H1 (cell line): ENCODE results near the gene ITGAE. TPM values are rescaled to one million over a fixed set of nuclear protein-coding genes. Genes with fewer than 3 reads are reported as not detected.

ENCODE experiments used
- CTCF ChIA-PET: fragments of 300-600 bp; sonication (Branson Sonifier 250); formaldehyde crosslinking; loops from one replicate; lab custom pipeline; 2021; ENCODE audit not compliant: partially characterized antibody; lab: Charles Lee
- POLR2A ChIA-PET: fragments of 300-600 bp; sonication (Branson Sonifier 250); formaldehyde crosslinking; loops from one replicate; lab custom pipeline; 2021; ENCODE audit warnings: inconsistent platforms; ENCODE audit not compliant: partially characterized antibody; lab: Charles Lee
- DNase-seq, 2 experiments: peaks; one replicate each; pipeline versions ENCODE4 v3.0.0 to v3.0.0-alpha.2; 2010 to 2022; ENCODE audit warnings: low spot score in 2 of 2, low read depth in 1 of 2, mixed read lengths in 1 of 2
- FAIRE-seq: peaks from 2 replicates; lab custom pipeline; 2011; peaks lifted over from hg19 to GRCh38; lab: Jason Lieb, UNC
- H2AFZ ChIP-seq: 2 replicates; pipeline ENCODE4 v1.8.1; 2012; ENCODE audit warnings: low read length, inconsistent platforms
- H2AK5ac ChIP-seq: 2 replicates; pipeline ENCODE4 v1.6.1; 2013; ENCODE audit warnings: low read depth, low read length
- H2BK120ac ChIP-seq: replicated peaks from 2 replicates; pipeline ENCODE3; 2013; ENCODE audit warnings: low read depth, low read length, inconsistent platforms
- H2BK12ac ChIP-seq: 2 replicates; pipeline ENCODE4 v1.6.1; 2013; ENCODE audit warnings: low read depth, low read length
- H2BK15ac ChIP-seq: 2 replicates; pipeline ENCODE4 v1.6.1; 2013; ENCODE audit warnings: low read length
- H2BK20ac ChIP-seq: 2 replicates; pipeline ENCODE4 v1.6.1; 2013; ENCODE audit warnings: low read length
- H2BK5ac ChIP-seq: 2 replicates; pipeline ENCODE4 v1.6.1; 2013; ENCODE audit warnings: low read depth, low read length
- H3K14ac ChIP-seq: 2 replicates; pipeline ENCODE4 v1.6.1; 2013; ENCODE audit warnings: inconsistent platforms; ENCODE audit not compliant: insufficient read length
- H3K18ac ChIP-seq: 2 replicates; pipeline ENCODE4 v1.6.1; 2013; ENCODE audit warnings: low read length; ENCODE audit errors: extremely low read depth
- H3K23ac ChIP-seq: 2 replicates; pipeline ENCODE4 v1.6.1; 2013; ENCODE audit warnings: inconsistent platforms; ENCODE audit not compliant: insufficient read length
- H3K23me2 ChIP-seq: 2 replicates; pipeline ENCODE4 v1.6.1; 2013; ENCODE audit warnings: low read depth, low read length
- H3K27ac ChIP-seq: 2 replicates; pipeline ENCODE4 v1.6.1; 2011; ENCODE audit warnings: low read depth, low read length, inconsistent platforms
- H3K27me3 ChIP-seq, 4 experiments: replicated peaks in 1 of 4; 1 replicate in 1 of 4; 2 replicates in 3 of 4; pipeline versions ENCODE4 v1.6.1 to v1.8.1; 2011 to 2013; ENCODE audit warnings: low read length in 3 of 4, mild to moderate bottlenecking in 3 of 4, inconsistent platforms in 2 of 4, mixed read lengths in 2 of 4, moderate library complexity in 1 of 4; ENCODE audit not compliant: control insufficient read depth in 3 of 4, insufficient read depth in 3 of 4; ENCODE audit errors: extremely low read depth in 1 of 4
- H3K36me3 ChIP-seq, 4 experiments: 2 replicates each; pipeline versions ENCODE4 v1.6.1 to v1.8.1; 2011 to 2013; ENCODE audit warnings: mild to moderate bottlenecking in 4 of 4, low read length in 3 of 4, moderate library complexity in 2 of 4, control low read depth in 1 of 4, inconsistent platforms in 1 of 4; ENCODE audit not compliant: insufficient read depth in 4 of 4, control insufficient read depth in 2 of 4
- H3K4ac ChIP-seq: replicated peaks from 2 replicates; pipeline ENCODE3; 2013; ENCODE audit warnings: low read length, low read depth, mixed read lengths, inconsistent platforms; ENCODE audit not compliant: insufficient read length
- H3K4me1 ChIP-seq, 4 experiments: replicated peaks in 1 of 4; 1 replicate in 1 of 4; 2 replicates in 3 of 4; pipeline versions ENCODE4 v1.6.1 to v1.8.1; 2011 to 2013; ENCODE audit warnings: low read length in 3 of 4, inconsistent platforms in 2 of 4, mixed read lengths in 1 of 4; ENCODE audit not compliant: insufficient read depth in 4 of 4, control insufficient read depth in 3 of 4
- H3K4me2 ChIP-seq, 2 experiments: 2 replicates each; pipeline versions ENCODE4 v1.6.1 to v1.8.1; 2011 to 2013; ENCODE audit warnings: low read depth in 2 of 2, low read length in 2 of 2, control low read depth in 1 of 2, inconsistent platforms in 1 of 2, mild to moderate bottlenecking in 1 of 2; ENCODE audit not compliant: insufficient read depth in 1 of 2
- H3K4me3 ChIP-seq, 4 experiments: fragments of 200-600, 300-600 bp in 1 of 4; sonication (generic), shearing (Covaris generic), sonication (Bioruptor Twin) in 1 of 4; 2 replicates each; pipeline versions ENCODE4 v1.5.1 to v1.8.1; 2011 to 2016; ENCODE audit warnings: low read length in 4 of 4, low read depth in 3 of 4, control low read depth in 2 of 4, inconsistent platforms in 2 of 4, mild to moderate bottlenecking in 2 of 4, mixed read lengths in 1 of 4, moderate library complexity in 1 of 4; ENCODE audit not compliant: insufficient read depth in 2 of 4; ENCODE audit errors: extremely low read depth in 1 of 4
- H3K56ac ChIP-seq: replicated peaks from 2 replicates; pipeline ENCODE3; 2013; ENCODE audit warnings: low read depth, mild to moderate bottlenecking, mixed read lengths, low read length, inconsistent platforms; ENCODE audit not compliant: insufficient read length
- H3K79me1 ChIP-seq: 2 replicates; pipeline ENCODE4 v1.6.1; 2013; ENCODE audit warnings: low read depth, low read length, control low read depth
- H3K79me2 ChIP-seq, 2 experiments: 2 replicates each; pipeline versions ENCODE4 v1.6.1 to v1.8.1; 2012 to 2013; ENCODE audit warnings: low read length in 2 of 2, mild to moderate bottlenecking in 2 of 2, inconsistent platforms in 1 of 2; ENCODE audit not compliant: insufficient read depth in 2 of 2, control insufficient read depth in 1 of 2
- H3K9ac ChIP-seq, 4 experiments: replicated peaks in 1 of 4; 1 replicate in 1 of 4; 2 replicates in 3 of 4; pipeline versions ENCODE4 v1.6.1 to v1.8.1; 2011 to 2013; ENCODE audit warnings: low read depth in 3 of 4, low read length in 3 of 4, control low read depth in 2 of 4, mild to moderate bottlenecking in 2 of 4, moderate library complexity in 2 of 4, inconsistent platforms in 1 of 4; ENCODE audit errors: extremely low read depth in 1 of 4
- H3K9me3 ChIP-seq, 2 experiments: 2 replicates each; pipeline versions ENCODE4 v1.6.1 to v1.8.1; 2012 to 2013; ENCODE audit warnings: mild to moderate bottlenecking in 2 of 2, moderate library complexity in 2 of 2, control low read depth in 1 of 2, inconsistent platforms in 1 of 2, low read depth in 1 of 2, low read length in 1 of 2, mixed read lengths in 1 of 2; ENCODE audit not compliant: insufficient read depth in 2 of 2
- H4K20me1 ChIP-seq, 2 experiments: replicated peaks in 1 of 2; 2 replicates each; pipeline versions ENCODE3 to v1.8.1; 2011 to 2013; ENCODE audit warnings: inconsistent platforms in 2 of 2, low read length in 2 of 2, mild to moderate bottlenecking in 1 of 2; ENCODE audit not compliant: insufficient read depth in 2 of 2, control insufficient read depth in 1 of 2
- H4K5ac ChIP-seq: 2 replicates; pipeline ENCODE4 v1.6.1; 2013; ENCODE audit warnings: low read length, low read depth, mixed read lengths, inconsistent platforms; ENCODE audit not compliant: insufficient read length
- H4K8ac ChIP-seq: 2 replicates; pipeline ENCODE4 v1.8.0; 2013; ENCODE audit warnings: mild to moderate bottlenecking, moderate library complexity, low read length, inconsistent platforms; ENCODE audit not compliant: insufficient read depth; ENCODE audit errors: extremely low read depth
- H4K91ac ChIP-seq: replicated peaks from 2 replicates; pipeline ENCODE3; 2013; ENCODE audit warnings: low read length, mixed read lengths, inconsistent platforms; ENCODE audit not compliant: insufficient read length
- CHD1 ChIP-seq: IDR thresholded peaks from 2 replicates; pipeline ENCODE4 v1.6.1; 2012; ENCODE audit warnings: low read depth, low read length, improper control_type of control experiment
- JUN ChIP-seq: IDR thresholded peaks from 2 replicates; pipeline ENCODE4 v1.6.1; 2011; ENCODE audit warnings: low read depth, mild to moderate bottlenecking, improper control_type of control experiment, low read length
- NANOG ChIP-seq: IDR thresholded peaks from 2 replicates; pipeline ENCODE4 v1.6.1; 2011; ENCODE audit warnings: low read length, low read depth, mild to moderate bottlenecking, inconsistent platforms; ENCODE audit not compliant: insufficient read depth, poor library complexity, severe bottlenecking
- PHF8 ChIP-seq: fragments of 200-600 bp; sonication (generic); conservative IDR thresholded peaks from 2 replicates; pipeline ENCODE4 v1.7.1; 2012; ENCODE audit warnings: low read depth, mild to moderate bottlenecking, inconsistent platforms, low read length, moderate library complexity
- POLR2A ChIP-seq, 2 experiments: IDR thresholded peaks; 1 replicate in 1 of 2; 2 replicates in 1 of 2; pipeline ENCODE4 v1.6.1; 2011; ENCODE audit warnings: low read depth in 2 of 2, low read length in 2 of 2, mild to moderate bottlenecking in 2 of 2; ENCODE audit errors: control extremely low read depth in 1 of 2
- POLR2AphosphoS5 ChIP-seq: IDR thresholded peaks from 2 replicates; pipeline ENCODE4 v1.6.1; 2011; ENCODE audit warnings: low read depth, low read length
- SIN3A ChIP-seq, 2 experiments: IDR thresholded peaks in 1 of 2; conservative IDR thresholded peaks in 1 of 2; 2 replicates each; pipeline ENCODE4 v1.6.1; 2011 to 2012; ENCODE audit warnings: low read length in 2 of 2, improper control_type of control experiment in 1 of 2, low read depth in 1 of 2, mild to moderate bottlenecking in 1 of 2
- SP2 ChIP-seq: IDR thresholded peaks from 2 replicates; pipeline ENCODE4 v1.6.1; 2012; ENCODE audit warnings: mild to moderate bottlenecking, low read length, inconsistent platforms
- TAF1 ChIP-seq: IDR thresholded peaks from 2 replicates; pipeline ENCODE4 v1.6.1; 2011; ENCODE audit warnings: mild to moderate bottlenecking, low read depth, low read length
- USF2 ChIP-seq: IDR thresholded peaks from 2 replicates; pipeline ENCODE4 v1.6.1; 2011; ENCODE audit warnings: low read length, improper control_type of control experiment
- WGBS, 2 experiments: shearing (Covaris generic) in 1 of 2; methylation state at CpG; one replicate each; pipeline versions ENCODE4 v1.1.6 to v1.1.7; 2013 to 2015; ENCODE audit warnings: low lambda C conversion rate in 2 of 2, mixed read lengths in 2 of 2, inconsistent platforms in 1 of 2, low coverage in 1 of 2, missing lambda C conversion rate in 1 of 2; ENCODE audit not compliant: insufficient replicate concordance in 2 of 2, insufficient coverage in 1 of 2, insufficient read length in 1 of 2; ENCODE audit errors: extremely low coverage in 1 of 2, missing lambda C conversion rate in 1 of 2; 5-methylcytosine and 5-hydroxymethylcytosine counted together
- polyA plus RNA-seq, 7 experiments: library from polyadenylated mRNA; depleted of rRNA in 3 of 7; stranded (reverse) in 5 of 7; unstranded in 2 of 7; fragments of >200 nt in 5 of 7; fragments of 200-250 nt in 2 of 7; gene quantifications; 1 replicate in 5 of 7; 2 replicates in 1 of 7; 4 replicates in 1 of 7; pipeline versions ENCODE4 v1.2.1 to v1.2.3, GENCODE V29; 2011 to 2013; ENCODE audit warnings: missing spikeins in 2 of 7, mixed read lengths in 2 of 7
- total RNA-seq: library from RNA; stranded (reverse); fragmentation: NEBNext Ultra II Directional; extraction: Animal tissue kit (Norgen Biotek cat#: 25700); gene quantifications from 2 replicates; pipeline ENCODE4 v1.2.1, GENCODE V29; 2021

ITGAE gene
- total and polyA plus RNA-seq, 2 of the 8 experiments (the other 6 are each of a cell fraction or from before 2014, with no cell fraction given): 23.2 to 43.1 TPM

GRCh38 chr17:3845621-3846436 is 44.8 kb upstream of the ITGAE start, which contains the start of gene NCBP3:
Gene NCBP3 (minus strand): TSS chr17:3846246. CDS start chr17:3846223, 23 bp downstream.
- H3K27me3 ChIP-seq: no peaks in the 10 kb centered on the region
- no peak within 1 kb of the TSS for H3K14ac ChIP-seq
- peak within 1 kb of the TSS; percentile 99; the same call in 1 of the 2 replicates for H4K8ac ChIP-seq
- H4K20me1 ChIP-seq: peaks cover 4 to 5% of the 10 kb centered on the region in 2 experiments
- H3K79me1 ChIP-seq: peaks cover 2% of the 10 kb centered on the region; the same call in 1 of the 2 replicates
- H3K4ac ChIP-seq: no peak within 1 kb of the TSS
- no peak within 1 kb of the TSS for H2BK120ac ChIP-seq
- peak within 1 kb of the TSS; percentile 99 for H3K18ac ChIP-seq
- H2AK5ac ChIP-seq: no peak within 1 kb of the TSS
- peak within 1 kb of the TSS; percentile 64 for H2AFZ ChIP-seq
- ChIA-PET CTCF (interaction anchor here (0.5 to 6.0 kb wide), 29 partner anchors 8 to 351 kb away, joined by 3 to 75 read pairs (median 4); partner anchors contain the start of genes CAMKK1, HASPIN and P2RX1), POLR2A (interaction anchor here (0.6 to 3.0 kb wide), 19 partner anchors 11 to 298 kb away, joined by 3 to 16 read pairs (median 4); partner anchors contain the start of genes CYB5D2, HASPIN and ZZEF1)
- H4K91ac ChIP-seq: peak within 1 kb of the TSS; percentile 82
- peak within 1 kb of the TSS; percentile 84 to 95 (median 90) for H3K4me3 ChIP-seq
- H3K27ac ChIP-seq: peak within 1 kb of the TSS; percentile 91
- H3K23ac ChIP-seq: no peak within 1 kb of the TSS
- H2BK12ac ChIP-seq: no peak within 1 kb of the TSS
- H3K4me1 ChIP-seq: 0 out of 7 replicates have a peak, but pooled peaks cover 0 to 3% (median 0%) of the 10 kb centered on the region in 4 experiments
- peak within 1 kb of the TSS; percentile 99 for H4K5ac ChIP-seq
- peak within 1 kb of the TSS; percentile 88 to 97 (median 94) for H3K9ac ChIP-seq
- peak within 1 kb of the TSS; percentile 48 to 88 for H3K4me2 ChIP-seq
- DNase-seq (peak; percentile 77 to 91), FAIRE-seq (no peak)
- H3K9me3 ChIP-seq: no peaks in the 10 kb centered on the region
- H2BK15ac ChIP-seq: no peak within 1 kb of the TSS
- H3K79me2 ChIP-seq: peaks cover 7 to 32% of the 10 kb centered on the region in 2 experiments; a peak in 3 of 4 replicates
- H3K36me3 ChIP-seq: peaks cover 0 to 17% (median 13%) of the 10 kb centered on the region in 4 experiments; a peak in 6 of 8 replicates
- WGBS, 2 experiments: 6% methylated on average over 42 of the region's 76 CpGs; no CpG with 5 or more reads in 1 of the 2 experiments
- peak within 1 kb of the TSS; percentile 97 for H3K56ac ChIP-seq
- H2BK20ac ChIP-seq: no peak within 1 kb of the TSS
- 0 out of 2 replicates have a peak, but pooled peaks cover 3% of the 10 kb centered on the region for H3K23me2 ChIP-seq
- H2BK5ac ChIP-seq: no peak within 1 kb of the TSS; the same call in 1 of the 2 replicates
- TF ChIP-seq TAF1 (peak; percentile 98), JUN (no peak), SP2 (peak; percentile 100), SIN3A (conservative IDR thresholded peaks at IDR 0.05 in 1 of 2, IDR thresholded peaks at IDR 0.05 in 1 of 2; ENCODE audit: low read depth in 1 of 2, low read length in 2 of 2) (peak; percentile 70 to 89; a peak in 2 of 4 replicates), USF2 (no peak), POLR2AphosphoS5 (peak; percentile 85; the same call in 1 of the 2 replicates), NANOG (no peak), PHF8 (peak; percentile 100), CHD1 (no peak), POLR2A (IDR thresholded peaks at IDR 0.05; ENCODE audit: control extremely low read depth in 1 of 2, low read depth in 2 of 2, low read length in 2 of 2) (peak; percentile 86 to 94)
